Measurements from ENCODE around the gene NIN.

The NIN gene

DNA sequence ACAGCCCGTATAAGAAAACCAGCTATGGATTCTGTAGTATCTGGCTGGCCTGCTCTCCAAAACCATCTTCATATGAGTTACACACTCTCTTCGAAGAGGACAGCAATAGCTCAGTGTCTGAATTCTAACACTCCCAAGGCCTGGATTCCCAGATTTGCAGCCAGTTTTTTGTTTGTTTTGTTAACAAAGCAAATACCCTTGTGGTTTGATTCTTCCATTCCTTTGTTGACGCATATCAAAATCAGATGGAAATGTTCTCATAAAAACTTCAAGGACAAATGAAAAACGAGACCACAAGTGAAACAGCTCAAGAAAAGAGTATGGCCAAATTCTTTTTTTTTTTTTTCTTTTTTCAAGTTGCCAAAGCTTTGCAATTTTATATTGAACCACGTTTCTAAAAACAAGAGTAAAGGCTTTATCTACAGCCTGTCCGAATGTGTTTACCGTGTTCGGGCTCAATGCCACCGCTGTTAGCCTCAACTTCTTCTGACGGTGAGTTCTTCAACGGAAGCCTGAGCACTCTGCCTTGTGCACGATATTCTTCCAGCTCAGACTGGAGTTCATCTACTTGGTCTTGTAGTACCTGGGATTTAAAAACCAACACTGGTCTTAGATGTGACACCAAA lies 67.5 kb downstream of the NIN start:
- in situ Hi-C loops (cut with HindIII; ENCODE audit: low sequenced_read_pairs) = no loop called here

DNA sequence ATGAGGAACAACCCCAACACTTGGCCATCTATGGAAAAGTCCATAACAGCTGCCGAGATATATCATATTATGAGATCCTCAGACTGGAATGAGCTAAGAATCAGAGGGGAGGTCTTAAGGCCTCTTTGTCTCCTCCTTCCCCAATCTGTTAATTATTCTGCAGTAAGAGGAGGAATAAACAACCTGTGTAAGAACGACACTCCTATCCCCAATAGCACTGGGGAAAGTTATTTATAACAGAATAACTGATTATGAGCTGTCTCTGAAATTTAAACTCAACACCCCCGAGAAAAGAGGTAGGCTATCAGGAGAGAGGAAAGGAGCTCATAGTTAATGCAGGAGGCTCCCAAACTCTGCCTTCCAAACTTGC lies 68.0 kb downstream of the NIN start:
- in situ Hi-C loops (cut with HindIII; ENCODE audit: low sequenced_read_pairs) = no loop called here

- in situ Hi-C loops (cut with HindIII; ENCODE audit: low sequenced_read_pairs) = no loop called here
These were observed 68.7 kb downstream of the NIN start for GRCh38 chr14:50762001-50762930.

GRCh38 chr14:50759800-50760543 lies 71.0 kb downstream of the NIN start:
- in situ Hi-C loops (cut with HindIII; ENCODE audit: low sequenced_read_pairs) = no loop called here

DNA sequence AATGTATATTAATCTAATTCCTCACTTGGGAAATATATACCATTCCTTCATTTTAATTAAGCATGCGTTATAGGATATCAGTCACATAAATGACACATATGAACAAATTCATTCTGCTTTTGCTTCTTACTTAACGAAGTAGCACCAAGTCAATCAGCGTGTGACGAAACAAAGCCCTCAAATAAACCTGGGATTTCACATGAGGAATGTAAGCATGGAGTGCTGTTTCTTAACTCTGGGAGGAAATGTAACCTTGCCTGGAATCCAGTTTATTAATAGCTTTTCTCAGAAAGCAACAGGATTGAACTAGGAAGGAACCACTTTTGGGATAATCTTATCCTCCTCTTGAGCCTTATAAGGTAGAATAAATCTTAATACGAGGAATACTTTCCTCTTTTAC lies 72.0 kb downstream of the NIN start:
- in situ Hi-C loops (cut with HindIII; ENCODE audit: low sequenced_read_pairs) = no loop called here

DNA sequence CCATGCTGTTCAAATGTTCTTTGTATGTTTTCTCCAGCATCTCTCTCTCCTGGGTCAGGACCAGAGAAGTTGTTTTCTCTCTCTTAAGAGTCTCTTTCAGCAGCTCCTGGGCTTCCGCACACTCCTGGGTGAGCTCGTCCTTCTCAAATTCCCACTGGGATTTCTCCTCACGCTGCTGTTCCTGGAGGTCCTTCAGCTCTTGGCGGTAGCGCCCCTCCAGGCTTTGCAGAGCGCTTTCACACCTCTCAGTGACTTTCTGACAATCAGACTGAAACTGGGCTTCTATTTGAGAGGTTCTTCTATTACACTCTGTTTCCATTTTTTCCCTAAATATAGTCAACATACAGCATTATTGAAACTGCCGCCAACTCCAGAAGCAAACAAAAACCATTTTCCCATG lies 72.7 kb downstream of the NIN start:
- in situ Hi-C loops (cut with HindIII; ENCODE audit: low sequenced_read_pairs) = no loop called here

- in situ Hi-C loops (cut with HindIII; ENCODE audit: low sequenced_read_pairs) = no loop called here
These were observed 73.3 kb downstream of the NIN start for GRCh38 chr14:50757702-50758101.

DNA sequence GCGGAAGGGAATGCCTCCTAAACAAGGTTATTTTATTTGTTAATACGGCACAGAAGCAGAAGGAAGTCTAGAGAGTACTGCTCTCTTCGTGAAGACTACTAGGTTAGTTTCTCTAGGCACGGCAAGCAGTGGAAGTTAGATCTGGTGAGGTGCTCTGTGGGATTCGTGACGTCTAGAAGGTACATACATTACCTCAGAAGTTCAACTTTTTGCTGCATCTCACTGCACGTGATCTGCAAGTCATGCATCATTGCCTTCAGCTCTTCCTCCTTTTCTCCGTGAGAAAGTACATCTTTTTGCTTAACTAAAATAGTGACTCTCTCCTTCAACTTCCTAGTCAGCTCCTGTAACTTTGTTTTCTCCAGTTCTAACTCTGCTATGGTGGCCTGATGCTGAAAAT lies 74.7 kb downstream of the NIN start:
- in situ Hi-C loops (cut with HindIII; ENCODE audit: low sequenced_read_pairs) = no loop called here

DNA sequence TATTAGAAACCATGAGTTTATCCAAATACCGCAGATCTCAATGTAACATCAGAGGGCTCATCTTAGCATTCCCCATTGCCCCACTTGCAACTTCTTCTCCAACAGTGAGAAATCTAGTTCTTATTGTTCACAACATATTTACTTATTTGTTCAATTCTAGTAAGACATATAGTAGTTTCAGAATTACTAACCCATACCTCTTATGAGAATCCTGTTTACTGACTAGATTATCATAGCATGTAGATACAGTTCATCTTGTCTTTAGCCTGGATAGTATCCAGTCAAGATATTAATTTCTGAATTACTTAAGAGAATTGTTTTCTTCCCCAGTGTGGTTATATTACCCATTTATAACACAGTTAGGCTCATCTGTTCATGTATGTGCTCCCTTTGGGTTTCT lies 80.6 kb downstream of the NIN start:
- in situ Hi-C loops (cut with HindIII; ENCODE audit: low sequenced_read_pairs) = no loop called here

DNA sequence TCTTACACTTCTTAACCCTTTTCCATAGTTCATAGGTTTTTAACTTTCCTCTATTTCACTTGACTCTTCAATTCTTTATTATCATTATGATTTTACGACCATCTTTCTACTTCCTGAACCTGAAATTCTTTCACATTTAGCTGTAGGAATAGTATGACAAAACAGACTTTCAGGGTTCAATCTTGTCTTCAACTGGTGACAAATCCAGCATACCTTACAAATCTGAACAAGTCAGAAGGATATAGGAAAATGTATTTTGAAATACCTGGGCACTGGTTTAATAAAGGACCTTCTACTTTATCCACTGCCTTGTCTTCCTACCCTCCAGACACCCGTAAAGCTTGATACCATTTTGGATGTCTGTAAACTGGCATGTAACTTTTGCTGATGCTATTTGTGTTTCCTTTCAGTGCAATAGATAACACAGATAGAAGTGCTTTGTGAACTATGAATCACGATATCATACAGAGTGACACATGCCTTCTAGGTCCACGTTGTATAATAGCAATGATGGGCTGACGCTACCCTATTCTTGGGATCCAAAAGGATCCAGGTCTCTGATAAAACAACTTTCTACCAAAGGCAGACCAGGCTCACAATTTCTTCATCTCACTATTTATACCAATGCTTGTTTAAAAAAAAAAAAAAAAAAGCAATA lies 85.4 kb downstream of the NIN start:
- in situ Hi-C loops (cut with HindIII; ENCODE audit: low sequenced_read_pairs) = no loop called here

DNA sequence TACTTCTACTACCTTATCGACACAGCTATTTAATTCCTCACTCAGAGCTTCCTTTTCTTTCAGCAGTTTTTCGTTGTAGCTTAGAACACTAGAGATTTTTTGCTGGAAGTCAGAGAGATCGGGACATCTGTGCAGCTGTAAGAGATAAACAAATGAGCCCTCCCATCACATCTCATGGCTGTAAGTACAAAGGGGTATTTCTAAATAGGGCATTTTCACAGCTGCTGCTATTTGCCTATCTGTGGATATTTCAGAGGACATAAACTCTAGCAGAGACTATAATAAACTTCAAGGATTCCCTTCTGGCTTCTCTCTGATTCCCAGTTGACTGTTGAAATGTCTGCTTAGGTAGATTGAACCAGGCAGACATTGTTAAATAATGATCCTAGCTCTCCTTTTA lies 86.7 kb downstream of the NIN start:
- in situ Hi-C loops (cut with HindIII; ENCODE audit: low sequenced_read_pairs) = no loop called here

DNA sequence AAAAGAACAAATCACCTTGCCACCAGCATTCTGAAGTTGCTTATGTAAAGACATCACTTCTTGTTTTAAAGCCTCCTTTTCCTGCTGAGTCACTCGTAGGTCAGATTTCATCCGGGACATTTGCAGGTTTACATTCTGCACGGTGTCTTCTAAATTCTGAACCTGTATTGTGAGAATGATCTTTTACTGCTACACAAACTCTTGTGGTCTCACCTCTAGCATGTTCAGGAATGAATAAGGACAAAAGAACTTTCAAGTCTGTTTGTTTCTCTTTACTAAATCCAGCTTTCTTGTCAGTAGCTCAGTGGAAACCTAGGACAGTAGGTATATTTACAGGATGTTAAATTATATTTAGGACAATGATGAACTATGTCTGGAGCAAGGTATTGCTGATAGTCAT lies 89.4 kb downstream of the NIN start:
- in situ Hi-C loops (cut with HindIII; ENCODE audit: low sequenced_read_pairs) = no loop called here

DNA sequence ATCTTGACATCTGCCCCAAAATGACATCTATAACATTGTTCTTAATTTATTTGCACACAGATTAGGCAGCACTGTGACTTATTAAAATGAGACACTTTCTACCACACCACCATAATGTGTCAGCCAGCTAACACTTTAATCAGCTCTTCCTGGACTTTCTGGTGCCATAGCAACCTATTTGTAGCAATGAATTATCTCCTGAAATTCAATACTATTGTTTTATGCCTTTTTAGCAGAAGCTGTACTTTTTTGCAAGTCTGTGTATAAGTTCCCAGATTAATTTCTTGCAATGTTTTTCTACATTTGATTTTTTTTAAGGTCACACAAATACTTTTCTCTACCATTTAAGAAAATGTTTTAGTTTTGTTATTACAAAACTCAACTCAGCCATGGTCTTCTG lies 90.1 kb downstream of the NIN start:
- in situ Hi-C loops (cut with HindIII; ENCODE audit: low sequenced_read_pairs) = no loop called here

DNA sequence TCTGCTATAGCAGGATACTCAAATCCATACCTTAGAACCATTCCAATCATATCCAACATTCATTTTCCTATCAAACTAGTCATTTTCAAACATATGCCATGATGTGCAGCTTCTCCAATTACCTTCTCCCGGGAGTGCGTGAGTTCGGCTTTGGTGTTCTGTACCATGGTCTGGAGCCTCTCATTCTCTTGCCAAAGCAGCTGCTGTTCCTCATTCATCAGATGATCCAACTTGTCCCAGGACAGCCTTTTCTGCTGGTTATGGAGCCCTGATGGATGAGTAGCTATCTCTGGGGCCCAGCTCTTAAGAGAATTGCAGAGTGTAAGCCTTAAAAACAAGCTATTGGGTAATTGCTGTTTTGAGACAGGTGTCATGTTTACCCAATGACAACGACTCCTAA lies 91.8 kb downstream of the NIN start:
- in situ Hi-C loops (cut with HindIII; ENCODE audit: low sequenced_read_pairs) = no loop called here

DNA sequence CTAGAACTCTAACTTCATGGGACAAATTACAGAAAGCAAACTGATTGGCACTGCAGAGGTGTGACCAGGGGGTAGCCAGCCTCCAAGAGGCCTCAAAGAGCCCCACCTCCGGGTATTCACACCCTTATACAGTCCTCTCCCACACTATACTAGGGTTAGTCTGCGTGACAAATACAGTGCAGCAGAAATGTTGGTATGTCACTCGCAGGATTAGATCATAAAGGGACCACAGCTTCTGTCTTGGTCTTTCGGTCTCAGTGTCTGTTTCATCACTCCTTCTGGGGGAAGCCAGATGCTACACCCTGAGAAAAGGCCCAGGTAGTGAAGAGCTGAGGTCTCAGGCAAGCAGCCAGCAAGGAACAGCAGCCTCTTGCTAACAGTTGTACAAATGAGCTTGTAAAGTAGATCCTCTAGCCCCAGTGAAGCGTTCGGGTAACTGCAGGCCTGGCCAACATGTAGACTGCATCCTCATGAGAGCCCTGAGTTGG lies 94.0 kb downstream of the NIN start:
- in situ Hi-C loops (cut with HindIII; ENCODE audit: low sequenced_read_pairs) = no loop called here

DNA sequence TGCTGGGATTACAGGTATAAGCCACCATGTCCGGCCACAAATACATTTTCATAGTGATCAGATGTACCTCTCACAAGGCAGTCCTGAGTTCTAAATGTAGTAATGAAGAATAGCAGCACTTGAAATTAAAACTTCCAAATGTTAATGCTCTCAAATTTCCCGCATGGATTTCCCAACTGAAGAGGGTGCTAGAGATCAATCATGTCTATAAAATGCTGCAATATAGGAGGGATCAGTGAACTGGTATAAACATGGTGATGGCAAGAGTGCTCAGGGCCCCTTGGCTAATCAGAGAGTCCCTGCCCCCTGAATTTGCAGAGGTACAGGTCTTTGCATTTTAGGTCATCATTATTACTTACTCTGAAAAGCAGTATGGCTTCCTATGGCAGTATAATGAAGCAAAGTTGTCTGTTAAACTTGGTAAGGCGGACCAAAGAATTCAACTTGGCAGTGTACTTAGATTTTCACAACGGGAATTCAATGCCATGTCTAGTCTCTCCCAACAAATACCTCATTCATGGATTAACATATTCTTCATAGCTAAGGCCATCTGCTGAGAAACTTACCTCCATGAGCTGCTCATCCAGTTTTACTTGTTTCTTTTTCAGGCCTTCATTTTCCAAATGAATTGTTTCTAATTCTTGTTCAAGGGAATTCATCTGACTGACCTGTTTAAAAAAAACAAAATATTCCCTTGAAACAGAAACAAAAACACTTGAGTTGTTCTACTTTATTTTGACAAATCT lies 95.8 kb downstream of the NIN start:
- in situ Hi-C loops (cut with HindIII; ENCODE audit: low sequenced_read_pairs) = no loop called here

DNA sequence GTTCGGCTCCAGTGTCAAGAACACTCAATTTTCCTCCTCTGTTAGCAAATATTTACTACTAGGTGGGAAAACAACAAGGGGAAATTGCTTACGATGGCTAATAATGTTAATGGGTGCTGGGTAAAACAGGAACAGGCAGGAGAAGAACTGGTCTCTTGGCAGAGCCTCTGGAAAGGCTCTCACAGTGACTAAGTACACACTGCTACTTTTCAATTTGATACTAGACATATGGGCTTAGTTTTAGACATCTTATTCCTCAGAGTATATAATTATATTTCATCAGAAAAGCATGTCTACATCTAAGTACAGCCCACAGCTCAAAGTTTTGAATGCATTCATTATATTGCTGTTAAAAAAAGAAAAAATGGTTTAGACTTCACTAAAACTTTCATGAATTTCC lies 97.5 kb downstream of the NIN start:
- in situ Hi-C loops (cut with HindIII; ENCODE audit: low sequenced_read_pairs) = no loop called here

DNA sequence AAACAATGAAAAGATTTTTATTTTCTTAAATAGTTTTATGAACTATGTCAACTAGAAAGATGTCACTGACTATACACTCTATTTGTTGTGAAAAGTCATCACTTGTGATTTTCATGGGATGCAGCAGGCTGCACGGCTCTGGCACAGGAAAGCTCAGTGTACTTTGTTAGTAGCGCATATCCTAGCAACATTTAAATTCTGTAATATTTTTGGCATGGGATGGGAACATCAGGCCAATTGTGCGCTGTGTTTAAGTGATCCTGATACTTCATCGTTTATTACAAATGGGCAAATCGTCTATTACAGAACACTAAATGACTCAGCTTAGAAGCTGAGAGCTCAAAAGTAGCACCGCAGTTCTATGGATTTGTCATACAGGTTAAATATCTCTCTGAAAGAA lies 102.1 kb downstream of the NIN start:
- in situ Hi-C loops (cut with HindIII; ENCODE audit: low sequenced_read_pairs) = no loop called here

DNA sequence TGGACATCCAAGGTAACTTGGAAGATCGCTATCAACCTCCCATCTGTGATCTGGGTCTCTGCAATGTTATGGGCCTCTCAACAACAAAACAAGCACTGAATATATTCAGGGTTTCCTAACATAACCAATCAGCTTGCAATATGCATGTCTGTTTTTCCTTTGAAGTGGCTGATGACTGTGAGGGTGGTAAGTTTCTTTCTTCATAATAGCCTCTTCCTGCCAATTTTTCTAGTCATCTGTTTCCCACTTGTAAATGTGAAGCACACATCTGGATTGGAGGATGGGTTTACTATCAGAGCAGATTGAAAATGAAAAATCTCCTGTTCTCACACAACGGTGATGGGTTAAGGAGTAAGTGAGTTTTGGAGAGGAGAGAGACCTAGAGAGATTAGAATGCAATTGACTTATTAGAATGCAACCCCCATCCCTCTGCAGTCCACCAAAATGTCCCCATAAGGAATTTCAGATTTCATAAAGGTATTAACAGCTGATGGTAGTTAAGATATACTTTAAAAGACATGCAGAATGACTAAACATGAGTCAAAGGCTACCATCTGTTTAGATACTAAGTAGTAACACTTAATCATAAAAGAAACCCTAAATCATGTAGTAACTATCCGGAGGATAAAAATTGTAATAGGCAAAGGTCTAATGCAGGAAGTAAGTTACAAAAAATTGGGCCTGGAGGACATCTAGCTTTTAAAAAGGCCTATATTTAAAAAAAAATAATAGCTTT lies 104.4 kb downstream of the NIN start:
- in situ Hi-C loops (cut with HindIII; ENCODE audit: low sequenced_read_pairs) = no loop called here

DNA sequence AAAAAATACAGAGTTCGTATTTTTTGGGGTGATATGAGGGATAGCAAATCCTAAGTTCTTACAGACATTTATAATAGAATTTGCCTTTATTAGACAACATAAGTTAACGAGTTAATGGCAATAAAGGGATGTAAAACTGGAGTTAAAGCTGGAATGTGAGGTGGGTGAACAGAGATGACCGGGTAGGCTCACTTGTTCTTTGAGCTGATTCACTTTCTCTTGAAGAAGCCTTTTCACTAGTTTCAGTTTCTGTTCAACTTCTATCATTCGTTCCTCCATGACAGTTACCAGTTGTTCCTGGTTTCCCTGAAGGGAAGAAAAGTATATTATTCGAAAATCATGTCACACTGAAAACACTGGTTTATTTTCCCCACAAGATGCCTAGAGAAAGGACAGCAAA lies 105.2 kb downstream of the NIN start:
- in situ Hi-C loops (cut with HindIII; ENCODE audit: low sequenced_read_pairs) = no loop called here
